Measurements from ENCODE around the gene TBL1X. TPM values are rescaled to one million over a fixed set of nuclear protein-coding genes. Genes with fewer than 3 reads are reported as not detected.

Gene TBL1X
- total RNA-seq, 2 experiments from 2014 or later = 16.1 to 35.7 TPM

DNA sequence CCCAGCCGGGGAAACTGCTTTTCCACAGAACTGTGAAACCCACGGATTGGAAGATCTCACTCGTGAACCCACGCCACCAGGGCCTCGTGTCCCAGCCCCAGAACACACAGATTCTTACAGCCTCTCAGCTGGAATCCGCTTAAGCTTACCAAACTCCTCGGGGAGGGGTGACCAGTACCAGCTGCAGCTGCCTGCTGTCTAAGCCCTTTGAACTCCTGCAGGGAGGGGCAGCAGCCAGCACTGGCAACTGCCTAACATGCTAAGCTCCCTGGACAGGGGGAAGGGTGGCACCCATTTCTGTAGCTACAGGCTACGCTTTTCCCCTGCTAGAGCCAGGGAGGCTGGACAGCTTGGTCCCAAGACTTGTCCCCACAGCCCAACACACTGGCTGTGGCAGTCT, 38.4 kb downstream of the TBL1X start:
- H3K4me3 ChIP-seq (ENCODE audit: low read depth, low read length, poor library complexity, severe bottlenecking) = no peak overlapping the region
- ChIA-PET CTCF (ENCODE audit: unreplicated experiment) (no interaction called here), POLR2A (interaction anchor here (1.6 kb wide), 1 partner anchor 17 kb away, joined by 4 read pairs; no protein-coding TSS in a partner anchor)
- H3K79me2 ChIP-seq (ENCODE audit: insufficient read depth, low read depth, low read length) = no peaks in the 10 kb centered on the region
- no peaks in the 10 kb centered on the region for H3K9me3 ChIP-seq (ENCODE audit: low read length)
- no peak overlapping the region for H3K27ac ChIP-seq (ENCODE audit: low read depth, low read length, poor library complexity, severe bottlenecking)
- no TSS peak for BruUV-seq (replicated peaks)
- peaks cover 20% of the 10 kb centered on the region for H3K36me3 ChIP-seq (ENCODE audit: insufficient read depth, low read length)
- DNase-seq (ENCODE audit: low spot score) = no peak
- H3K4me1 ChIP-seq (ENCODE audit: insufficient read depth, low read length, poor library complexity, severe bottlenecking) = no peaks in the 10 kb centered on the region
- H3K4me2 ChIP-seq (ENCODE audit: low read length) = no peak overlapping the region
- no peak for TF ChIP-seq EZH2phosphoT487 (IDR thresholded peaks at IDR 0.05; ENCODE audit: borderline replicate concordance, low read depth, low read length)
- TF ChIP-seq, protein P1, sequence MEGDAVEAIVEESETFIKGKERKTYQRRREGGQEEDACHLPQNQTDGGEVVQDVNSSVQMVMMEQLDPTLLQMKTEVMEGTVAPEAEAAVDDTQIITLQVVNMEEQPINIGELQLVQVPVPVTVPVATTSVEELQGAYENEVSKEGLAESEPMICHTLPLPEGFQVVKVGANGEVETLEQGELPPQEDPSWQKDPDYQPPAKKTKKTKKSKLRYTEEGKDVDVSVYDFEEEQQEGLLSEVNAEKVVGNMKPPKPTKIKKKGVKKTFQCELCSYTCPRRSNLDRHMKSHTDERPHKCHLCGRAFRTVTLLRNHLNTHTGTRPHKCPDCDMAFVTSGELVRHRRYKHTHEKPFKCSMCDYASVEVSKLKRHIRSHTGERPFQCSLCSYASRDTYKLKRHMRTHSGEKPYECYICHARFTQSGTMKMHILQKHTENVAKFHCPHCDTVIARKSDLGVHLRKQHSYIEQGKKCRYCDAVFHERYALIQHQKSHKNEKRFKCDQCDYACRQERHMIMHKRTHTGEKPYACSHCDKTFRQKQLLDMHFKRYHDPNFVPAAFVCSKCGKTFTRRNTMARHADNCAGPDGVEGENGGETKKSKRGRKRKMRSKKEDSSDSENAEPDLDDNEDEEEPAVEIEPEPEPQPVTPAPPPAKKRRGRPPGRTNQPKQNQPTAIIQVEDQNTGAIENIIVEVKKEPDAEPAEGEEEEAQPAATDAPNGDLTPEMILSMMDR (conservative IDR thresholded peaks at IDR 0.05; ENCODE audit: low read length) = no peak
- H3K9me2 ChIP-seq (ENCODE audit: insufficient read depth, low read length) = no peaks in the 10 kb centered on the region
- H2AFZ ChIP-seq (ENCODE audit: low read length) = no peak overlapping the region
- no peaks in the 10 kb centered on the region for H4K20me1 ChIP-seq (ENCODE audit: insufficient read depth, low read length)
- intact Hi-C loops (cut with micrococcal nuclease; ENCODE audit: unreplicated experiment) = no loop called here

DNA sequence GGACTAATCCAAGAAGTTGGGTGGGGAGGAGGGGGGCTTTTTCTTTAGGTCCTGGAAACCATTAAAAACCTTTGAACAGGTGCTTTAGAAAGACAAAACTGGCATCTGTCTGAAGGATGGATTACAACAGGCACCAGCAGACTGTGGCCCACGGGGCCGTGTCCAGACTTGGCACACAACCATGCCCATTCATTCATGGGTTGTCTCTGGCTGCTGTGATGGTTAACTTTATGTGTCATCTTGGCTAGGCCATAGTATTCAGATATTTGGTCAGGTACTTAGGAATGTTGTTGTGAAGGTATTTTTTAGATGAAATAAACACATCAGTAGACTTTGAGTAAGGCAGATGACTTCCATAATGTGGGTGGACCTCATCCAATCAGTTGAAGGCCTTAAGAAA, 45.5 kb downstream of the TBL1X start:
- H3K9me2 ChIP-seq (ENCODE audit: insufficient read depth, low read length) = no peaks in the 10 kb centered on the region
- peaks cover under 1% of the 10 kb centered on the region for H3K4me1 ChIP-seq (ENCODE audit: insufficient read depth, low read length, poor library complexity, severe bottlenecking)
- ChIA-PET CTCF (ENCODE audit: unreplicated experiment) (no interaction called here), POLR2A (interaction anchor here (0.6 kb wide), 1 partner anchor 236 kb away, joined by 7 read pairs; no protein-coding TSS in a partner anchor)
- no peaks in the 10 kb centered on the region for H4K20me1 ChIP-seq (ENCODE audit: insufficient read depth, low read length)
- no peak for DNase-seq (ENCODE audit: low spot score)
- no peak overlapping the region for H3K27ac ChIP-seq (ENCODE audit: low read depth, low read length, poor library complexity, severe bottlenecking)
- no peak overlapping the region for H3K4me2 ChIP-seq (ENCODE audit: low read length)
- BruUV-seq (replicated peaks) = no TSS peak
- H3K79me2 ChIP-seq (ENCODE audit: insufficient read depth, low read depth, low read length) = no peaks in the 10 kb centered on the region
- TF ChIP-seq, protein P1 (conservative IDR thresholded peaks at IDR 0.05; ENCODE audit: low read length) = no peak
- TF ChIP-seq EZH2phosphoT487 (IDR thresholded peaks at IDR 0.05; ENCODE audit: borderline replicate concordance, low read depth, low read length) = no peak
- H2AFZ ChIP-seq (ENCODE audit: low read length) = no peak overlapping the region
- H3K36me3 ChIP-seq (ENCODE audit: insufficient read depth, low read length) = no peaks in the 10 kb centered on the region
- H3K9me3 ChIP-seq (ENCODE audit: low read length) = no peaks in the 10 kb centered on the region
- H3K4me3 ChIP-seq (ENCODE audit: low read depth, low read length, poor library complexity, severe bottlenecking) = no peak overlapping the region
- intact Hi-C loops (cut with micrococcal nuclease; ENCODE audit: unreplicated experiment) = no loop called here

DNA sequence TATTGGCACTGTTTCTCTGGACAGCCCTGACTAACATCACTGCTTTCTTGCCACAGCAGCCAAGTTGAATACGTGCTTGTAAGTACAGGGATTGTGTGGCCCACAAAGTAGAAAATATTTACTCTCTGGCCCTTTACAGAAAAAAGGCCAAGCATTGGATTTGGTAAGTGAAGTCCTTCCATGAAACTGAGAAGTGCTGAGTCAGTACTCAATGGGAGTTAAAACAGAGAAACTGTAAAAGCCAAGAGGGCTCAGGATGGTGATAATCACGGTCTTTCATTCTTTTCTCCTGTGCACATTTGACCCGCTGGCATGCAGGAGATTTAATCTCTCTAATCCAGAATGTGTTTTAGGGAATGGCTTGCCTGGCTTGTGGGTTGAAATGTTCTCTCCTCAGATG, 46.1 kb downstream of the TBL1X start:
- H3K4me3 ChIP-seq (ENCODE audit: low read depth, low read length, poor library complexity, severe bottlenecking) = no peak overlapping the region
- H4K20me1 ChIP-seq (ENCODE audit: insufficient read depth, low read length) = no peaks in the 10 kb centered on the region
- TF ChIP-seq, protein P1 (conservative IDR thresholded peaks at IDR 0.05; ENCODE audit: low read length) = no peak
- no peak for TF ChIP-seq EZH2phosphoT487 (IDR thresholded peaks at IDR 0.05; ENCODE audit: borderline replicate concordance, low read depth, low read length)
- ChIA-PET POLR2A (no interaction called here), CTCF (ENCODE audit: unreplicated experiment) (no interaction called here)
- intact Hi-C loops (cut with micrococcal nuclease; ENCODE audit: unreplicated experiment) = no loop called here
- H3K27ac ChIP-seq (ENCODE audit: low read depth, low read length, poor library complexity, severe bottlenecking) = no peak overlapping the region
- H2AFZ ChIP-seq (ENCODE audit: low read length) = no peak overlapping the region
- H3K9me2 ChIP-seq (ENCODE audit: insufficient read depth, low read length) = no peaks in the 10 kb centered on the region
- no peaks in the 10 kb centered on the region for H3K79me2 ChIP-seq (ENCODE audit: insufficient read depth, low read depth, low read length)
- peaks cover 7% of the 10 kb centered on the region for H3K4me1 ChIP-seq (ENCODE audit: insufficient read depth, low read length, poor library complexity, severe bottlenecking)
- BruUV-seq (replicated peaks) = no TSS peak
- no peaks in the 10 kb centered on the region for H3K36me3 ChIP-seq (ENCODE audit: insufficient read depth, low read length)
- no peak for DNase-seq (ENCODE audit: low spot score)
- no peaks in the 10 kb centered on the region for H3K9me3 ChIP-seq (ENCODE audit: low read length)
- H3K4me2 ChIP-seq (ENCODE audit: low read length) = no peak overlapping the region

Measured in OCI-LY7 (cell line).